Neural progenitor cell (in vitro differentiated cells): ENCODE measurements around the gene MYO15B. TPM values are rescaled to one million over a fixed set of nuclear protein-coding genes. Genes with fewer than 3 reads are reported as not detected.
A peak's percentile ranks its signal among the peaks of the same experiment; 100 is the strongest.

Source experiments
- DNase-seq: peaks from one replicate; pipeline ENCODE4 v3.0.0-alpha.2; 2016; ENCODE audit warnings: low spot score
- H2AFZ ChIP-seq: fragments of 200-600 bp; sonication (generic); replicated peaks from 2 replicates; pipeline ENCODE4 v1.6.1; 2016; ENCODE audit warnings: antibody characterized with exemption
- H3F3A ChIP-seq: fragments of 200-600 bp; sonication (generic); 2 replicates; pipeline ENCODE4 v1.6.1; 2016; ENCODE audit warnings: antibody characterized with exemption, low read depth
- H3K27ac ChIP-seq: fragments of 200-600 bp; sonication (generic); 2 replicates; pipeline ENCODE4 v1.5.1; 2016; ENCODE audit warnings: mild to moderate bottlenecking
- H3K27me3 ChIP-seq: fragments of 200-600 bp; sonication (generic); 2 replicates; pipeline ENCODE4 v1.6.1; 2016; ENCODE audit warnings: mild to moderate bottlenecking, moderate library complexity
- H3K36me3 ChIP-seq: fragments of 200-600 bp; sonication (generic); 2 replicates; pipeline ENCODE4 v1.5.1; 2016
- H3K4me1 ChIP-seq: fragments of 200-600 bp; sonication (generic); 2 replicates; pipeline ENCODE4 v1.6.1; 2016; ENCODE audit warnings: mixed run types
- H3K4me2 ChIP-seq: fragments of 200-600 bp; sonication (generic); 2 replicates; pipeline ENCODE4 v1.6.1; 2016
- H3K4me3 ChIP-seq: fragments of 200-600 bp; sonication (generic); 2 replicates; pipeline ENCODE4 v1.5.1; 2016
- H3K79me2 ChIP-seq: fragments of 200-600 bp; sonication (generic); 2 replicates; pipeline ENCODE4 v1.6.1; 2016; ENCODE audit warnings: low read depth
- H3K9ac ChIP-seq: fragments of 200-600 bp; sonication (generic); 2 replicates; pipeline ENCODE4 v1.6.1; 2016
- H3K9me3 ChIP-seq: fragments of 200-600 bp; sonication (generic); 2 replicates; pipeline ENCODE4 v1.5.1; 2016; ENCODE audit warnings: low read depth
- H4K20me1 ChIP-seq: fragments of 200-600 bp; sonication (generic); 2 replicates; pipeline ENCODE4 v1.6.1; 2016; ENCODE audit warnings: low read depth
- H3K27ac Mint-ChIP-seq: 3 replicates; pipeline ENCODE4 v1.8.0; 2021; ENCODE audit warnings: mixed read lengths
- H3K27me3 Mint-ChIP-seq: 2 replicates; pipeline ENCODE4 v1.8.0; 2022; ENCODE audit warnings: low read depth, mild to moderate bottlenecking, inconsistent platforms, moderate library complexity, mixed read lengths; ENCODE audit not compliant: insufficient read depth
- H3K36me3 Mint-ChIP-seq: 3 replicates; pipeline ENCODE4 v1.8.0; 2021; ENCODE audit warnings: mixed read lengths
- H3K4me1 Mint-ChIP-seq: 3 replicates; pipeline ENCODE4 v1.8.0; 2021; ENCODE audit warnings: mixed read lengths
- H3K4me3 Mint-ChIP-seq: 3 replicates; pipeline ENCODE4 v1.8.0; 2021; ENCODE audit warnings: mild to moderate bottlenecking, moderate library complexity, mixed read lengths
- H3K9me3 Mint-ChIP-seq: 3 replicates; pipeline ENCODE4 v1.8.0; 2020; ENCODE audit warnings: mixed read lengths
- EZH2 ChIP-seq: fragments of 200-600 bp; sonication (generic); IDR thresholded peaks from 2 replicates; pipeline ENCODE4 v1.6.1; 2017; ENCODE audit warnings: antibody characterized with exemption, mild to moderate bottlenecking, moderate library complexity
- EZH2phosphoT487 ChIP-seq: fragments of 200-600 bp; sonication (generic); IDR thresholded peaks from 2 replicates; pipeline ENCODE4 v1.6.1; 2017; ENCODE audit warnings: antibody characterized with exemption
- total RNA-seq: library from RNA; depleted of rRNA; stranded (reverse); fragments of >200 nt; gene quantifications from 2 replicates; pipeline ENCODE4 v1.2.3, GENCODE V29; 2015; ENCODE audit warnings: low replicate concordance
- TF ChIP-seq, protein P1 (sequence below): fragments of 200-600 bp; sonication (generic); IDR thresholded peaks from 2 replicates; pipeline ENCODE4 v1.5.1; 2017; ENCODE audit warnings: antibody characterized with exemption, mild to moderate bottlenecking

MYO15B gene
- total RNA-seq, 1 donor from 2014 or later = 10.2 TPM

DNA sequence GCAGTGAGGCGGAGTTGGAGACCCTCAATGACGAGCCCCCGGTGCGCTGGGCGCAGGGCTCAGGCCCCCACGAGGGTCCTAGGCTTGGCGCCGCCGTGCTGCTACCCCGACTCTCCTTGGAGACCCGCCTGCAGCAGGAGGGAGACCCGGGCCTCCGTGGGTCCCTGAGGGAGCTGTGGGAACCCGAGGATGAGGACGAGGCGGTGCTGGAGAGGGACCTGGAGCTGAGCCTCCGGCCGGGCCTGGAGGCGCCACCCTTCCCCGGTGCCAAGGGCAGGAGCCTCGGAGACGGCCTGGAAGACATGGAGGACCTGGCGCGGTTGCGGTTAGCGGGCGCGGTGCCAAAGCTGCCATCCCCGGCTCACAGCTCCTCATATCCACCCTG is 2.3 kb downstream of the MYO15B start:
- peaks cover 19% of the 10 kb centered on the region for H3F3A ChIP-seq
- H3K9ac ChIP-seq = no peak overlapping the region
- TF ChIP-seq, protein P1, sequence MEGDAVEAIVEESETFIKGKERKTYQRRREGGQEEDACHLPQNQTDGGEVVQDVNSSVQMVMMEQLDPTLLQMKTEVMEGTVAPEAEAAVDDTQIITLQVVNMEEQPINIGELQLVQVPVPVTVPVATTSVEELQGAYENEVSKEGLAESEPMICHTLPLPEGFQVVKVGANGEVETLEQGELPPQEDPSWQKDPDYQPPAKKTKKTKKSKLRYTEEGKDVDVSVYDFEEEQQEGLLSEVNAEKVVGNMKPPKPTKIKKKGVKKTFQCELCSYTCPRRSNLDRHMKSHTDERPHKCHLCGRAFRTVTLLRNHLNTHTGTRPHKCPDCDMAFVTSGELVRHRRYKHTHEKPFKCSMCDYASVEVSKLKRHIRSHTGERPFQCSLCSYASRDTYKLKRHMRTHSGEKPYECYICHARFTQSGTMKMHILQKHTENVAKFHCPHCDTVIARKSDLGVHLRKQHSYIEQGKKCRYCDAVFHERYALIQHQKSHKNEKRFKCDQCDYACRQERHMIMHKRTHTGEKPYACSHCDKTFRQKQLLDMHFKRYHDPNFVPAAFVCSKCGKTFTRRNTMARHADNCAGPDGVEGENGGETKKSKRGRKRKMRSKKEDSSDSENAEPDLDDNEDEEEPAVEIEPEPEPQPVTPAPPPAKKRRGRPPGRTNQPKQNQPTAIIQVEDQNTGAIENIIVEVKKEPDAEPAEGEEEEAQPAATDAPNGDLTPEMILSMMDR = no peak
- TF ChIP-seq EZH2phosphoT487 (no peak), EZH2 (no peak)
- Mint-ChIP-seq H3K9me3 (peaks cover 5% of the 10 kb centered on the region), H3K4me3 (no peak overlapping the region), H3K4me1 (peaks cover 4% of the 10 kb centered on the region), H3K27me3 (peaks cover 32% of the 10 kb centered on the region), H3K27ac (no peak overlapping the region), H3K36me3 (no peaks in the 10 kb centered on the region)
- H3K27ac ChIP-seq = no peak overlapping the region
- H3K4me3 ChIP-seq = peak overlapping the region; percentile 49
- no peaks in the 10 kb centered on the region for H4K20me1 ChIP-seq
- H3K4me1 ChIP-seq = peaks cover 7% of the 10 kb centered on the region
- H3K4me2 ChIP-seq = peak overlapping the region; percentile 75
- no peak for DNase-seq
- H2AFZ ChIP-seq = no peak overlapping the region
- no peaks in the 10 kb centered on the region for H3K9me3 ChIP-seq
- H3K27me3 ChIP-seq = peaks cover 38% of the 10 kb centered on the region
- H3K36me3 ChIP-seq = no peaks in the 10 kb centered on the region
- no peaks in the 10 kb centered on the region for H3K79me2 ChIP-seq

DNA sequence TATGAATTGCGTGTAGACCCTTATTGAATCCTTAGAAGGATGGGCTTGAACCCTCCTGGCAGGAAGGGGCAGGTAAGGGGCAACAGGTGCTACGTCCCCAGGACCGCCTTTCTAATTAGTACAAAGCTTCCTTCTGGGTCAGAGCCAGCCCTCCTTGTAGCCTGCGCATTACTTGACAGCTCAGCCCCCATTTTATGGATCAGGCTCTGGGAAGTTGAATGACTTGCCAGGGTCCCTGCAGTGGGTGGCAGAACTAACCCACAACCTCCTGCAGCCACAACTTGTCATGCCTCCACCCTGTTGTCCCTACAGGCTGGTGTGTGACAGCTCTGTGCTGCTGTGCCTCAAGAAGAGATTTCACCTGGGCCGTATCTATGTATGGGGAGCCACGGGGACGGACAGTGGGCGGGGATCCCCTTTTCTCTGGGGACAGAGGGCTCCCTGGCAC is 2.7 kb downstream of the MYO15B start:
- Mint-ChIP-seq H3K27ac (no peak overlapping the region), H3K27me3 (peaks cover 28% of the 10 kb centered on the region), H3K9me3 (peaks cover 3% of the 10 kb centered on the region), H3K4me1 (peaks cover 4% of the 10 kb centered on the region), H3K36me3 (no peaks in the 10 kb centered on the region), H3K4me3 (peak overlapping the region; percentile 69)
- no peaks in the 10 kb centered on the region for H3K36me3 ChIP-seq
- H3K27ac ChIP-seq = no peak overlapping the region
- peaks cover 38% of the 10 kb centered on the region for H3K27me3 ChIP-seq
- peaks cover 7% of the 10 kb centered on the region for H3K4me1 ChIP-seq
- no peak overlapping the region for H3K9ac ChIP-seq
- no peaks in the 10 kb centered on the region for H3K79me2 ChIP-seq
- peaks cover 19% of the 10 kb centered on the region for H3F3A ChIP-seq
- TF ChIP-seq EZH2 (no peak), EZH2phosphoT487 (no peak)
- no peak overlapping the region for H2AFZ ChIP-seq
- no peak overlapping the region for H3K4me3 ChIP-seq
- no peak for DNase-seq
- no peak overlapping the region for H3K4me2 ChIP-seq
- H4K20me1 ChIP-seq = no peaks in the 10 kb centered on the region
- H3K9me3 ChIP-seq = no peaks in the 10 kb centered on the region

DNA sequence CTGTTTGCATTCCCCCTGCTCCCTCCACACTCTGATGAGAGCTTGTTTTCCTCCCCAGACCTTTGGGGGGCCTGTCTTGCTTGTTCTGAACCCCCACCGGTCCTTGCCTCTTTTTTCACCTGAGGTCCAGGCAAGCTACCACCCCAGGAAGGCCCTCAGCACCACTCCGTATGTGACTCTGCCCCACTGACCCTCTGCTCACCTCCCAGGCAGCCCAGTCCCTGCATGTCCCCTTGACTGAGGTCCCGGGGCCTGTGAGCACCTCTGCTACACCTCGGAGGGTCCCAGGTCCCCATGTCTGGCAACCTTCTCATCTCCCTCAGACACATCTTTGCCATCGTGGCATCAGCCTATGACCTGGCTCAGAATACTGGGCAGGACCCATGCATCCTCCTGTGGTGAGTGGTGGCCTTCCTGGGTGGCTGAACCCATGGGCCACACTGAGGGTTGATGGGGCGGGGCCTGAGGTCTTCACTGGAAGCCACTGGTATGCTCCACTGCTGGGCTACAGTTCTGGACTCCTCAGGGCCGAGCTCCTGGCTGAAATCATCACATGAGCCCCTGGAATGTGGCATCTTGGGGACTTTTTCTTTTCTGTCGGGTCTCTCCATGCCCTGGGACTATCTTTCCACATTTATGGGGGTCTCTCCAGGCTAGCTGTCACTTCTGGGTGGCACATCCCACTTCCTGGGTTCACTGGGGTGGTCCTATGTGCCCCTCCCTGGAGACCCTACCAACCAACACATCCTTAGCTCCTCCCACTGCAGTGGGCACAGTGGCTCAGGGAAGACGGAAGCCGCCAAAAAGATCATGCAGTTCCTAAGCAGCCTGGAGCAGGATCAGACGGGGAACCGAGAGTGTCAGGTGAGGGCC is 3.5 kb downstream of the MYO15B start:
- Histone ChIP-seq H3K27ac (no peak overlapping the region), H2AFZ (no peak overlapping the region), H3K27me3 (peaks cover 38% of the 10 kb centered on the region), H3K9ac (no peak overlapping the region), H3K36me3 (no peaks in the 10 kb centered on the region), H3K79me2 (no peaks in the 10 kb centered on the region), H3K4me3 (no peak overlapping the region), H3K4me1 (peaks cover 7% of the 10 kb centered on the region), H3F3A (peaks cover 19% of the 10 kb centered on the region), H3K4me2 (no peak overlapping the region), H3K9me3 (no peaks in the 10 kb centered on the region), H4K20me1 (no peaks in the 10 kb centered on the region)
- Mint-ChIP-seq H3K4me3 (peak overlapping the region; percentile 71), H3K4me1 (peaks cover 4% of the 10 kb centered on the region), H3K27ac (no peak overlapping the region), H3K9me3 (peaks cover 3% of the 10 kb centered on the region), H3K36me3 (no peaks in the 10 kb centered on the region), H3K27me3 (peaks cover 25% of the 10 kb centered on the region)
- no peak for DNase-seq
- TF ChIP-seq EZH2 (no peak), EZH2phosphoT487 (no peak)
- TF ChIP-seq, protein P1 = no peak
